HG02973 (cell line): Measurements from ENCODE around the gene CEP131.
"Not testable (repeated sequence)": the region's sequence is repeated elsewhere in the genome, so short reads cannot be mapped to it uniquely, and the experiment has no call there.

Experiments
- ATAC-seq: cut with Tn5 transposase; IDR thresholded peaks from one replicate; pipeline ENCODE4 v1.9.1; 2021; ENCODE audit warnings: moderate library complexity; ENCODE audit not compliant: unreplicated experiment

CEP131 gene

GRCh38 chr17:81156866-81157805 lies 65.6 kb downstream of the CEP131 start:
- ATAC-seq, result no peak

GRCh38 chr17:81154961-81155360 lies 67.8 kb downstream of the CEP131 start:
- no peak for ATAC-seq

DNA sequence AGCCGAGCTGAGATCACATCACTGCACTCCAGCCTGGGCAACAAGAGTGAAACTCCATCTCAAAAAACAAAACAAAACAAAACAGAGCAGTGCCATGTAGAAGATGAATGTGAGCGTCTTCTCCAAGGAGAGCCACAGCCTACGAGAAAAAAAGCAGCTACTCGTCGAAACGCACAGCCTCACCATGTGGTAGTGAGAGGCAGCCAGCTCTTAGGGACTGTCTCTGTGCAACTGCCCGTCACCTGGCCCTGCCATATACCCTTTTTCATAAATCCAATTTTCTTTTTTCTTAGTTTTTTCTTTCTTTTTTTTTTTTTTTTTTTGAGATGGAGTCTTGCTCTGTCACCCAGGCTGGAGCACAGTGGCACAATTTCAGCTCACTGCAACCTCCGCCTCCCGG lies 68.7 kb downstream of the CEP131 start:
- ATAC-seq, result not testable (repeated sequence)

- no peak for ATAC-seq
Observed at GRCh38 chr17:81153340-81153803, 69.4 kb downstream of the CEP131 start.

- ATAC-seq, result no peak
Observed at GRCh38 chr17:81152288-81152828, 70.4 kb downstream of the CEP131 start.

DNA sequence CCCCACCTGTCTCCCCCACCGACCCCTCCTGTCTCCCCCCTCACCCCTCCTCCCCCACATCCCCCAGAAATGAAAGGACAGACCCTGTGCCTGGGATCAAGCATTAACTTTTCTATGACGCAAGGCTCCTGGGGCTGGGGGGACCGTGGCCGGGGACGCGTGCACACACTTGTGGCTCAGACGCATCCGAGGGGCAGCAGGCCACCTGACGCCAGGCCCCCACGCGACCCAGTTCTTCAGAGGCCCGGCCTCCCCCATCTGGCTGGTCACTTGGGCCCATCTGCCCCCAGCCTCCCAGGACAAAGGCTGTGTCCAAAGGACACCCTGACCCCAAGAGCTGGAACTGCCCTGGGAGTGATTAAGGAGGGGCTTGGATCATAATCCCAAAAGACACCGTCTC lies 71.5 kb downstream of the CEP131 start:
- ATAC-seq, result no peak

DNA sequence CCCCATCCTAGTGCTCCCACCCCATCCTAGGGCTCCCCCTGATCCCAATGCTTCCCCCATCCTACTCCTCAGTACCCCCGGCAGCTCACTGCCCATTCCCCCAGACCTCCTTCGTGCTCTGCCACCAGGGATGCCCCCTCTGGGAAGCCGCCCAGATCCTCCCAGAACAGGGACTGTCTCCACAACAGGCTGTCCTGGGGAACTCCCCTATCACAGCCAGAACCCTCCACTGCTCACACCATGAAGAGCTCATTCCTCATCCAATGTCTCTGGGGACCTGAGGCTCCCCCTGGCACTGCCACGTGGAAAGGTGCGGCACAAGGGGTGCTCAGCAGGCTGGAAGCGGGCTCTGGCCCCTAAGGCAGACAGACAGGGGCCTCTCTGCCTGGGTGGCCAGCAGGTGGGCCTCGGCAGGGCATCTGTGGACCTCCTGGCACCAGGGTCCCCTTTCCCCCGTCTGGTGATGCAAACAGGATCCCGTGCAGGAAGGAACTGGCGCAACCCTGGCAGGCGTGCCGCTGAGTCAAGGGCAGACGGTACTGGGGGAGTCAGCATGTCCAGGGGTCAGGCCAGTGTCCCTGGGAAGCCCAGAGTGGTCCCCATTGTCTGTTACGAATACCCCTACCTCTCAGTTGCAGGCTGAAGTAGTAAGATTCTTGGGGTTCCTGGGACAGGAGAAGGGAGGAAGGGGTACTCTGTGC lies 72.2 kb downstream of the CEP131 start:
- ATAC-seq, result no peak

GRCh38 chr17:81148986-81149533 lies 73.7 kb downstream of the CEP131 start:
- ATAC-seq, result no peak

- no peak for ATAC-seq
Observed at GRCh38 chr17:81148571-81148970, 74.2 kb downstream of the CEP131 start.

DNA sequence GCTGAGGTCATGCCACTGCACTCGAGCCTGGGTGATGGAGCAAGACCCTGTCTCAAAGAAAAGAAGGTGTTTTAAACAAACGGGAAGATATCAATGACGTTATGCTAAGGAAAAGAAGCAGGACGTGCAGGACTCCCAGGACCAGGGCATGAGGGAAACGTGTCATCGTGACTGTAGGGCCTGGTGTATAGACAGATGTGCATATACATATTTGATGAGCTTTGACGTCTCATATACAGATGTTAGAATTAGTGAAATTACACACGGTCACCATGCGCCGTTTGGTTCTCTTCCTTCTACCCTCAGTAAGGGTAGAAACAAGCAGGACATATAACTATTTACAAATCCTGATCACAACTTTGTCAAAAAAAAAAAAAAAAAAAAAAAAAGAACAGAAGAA lies 75.1 kb downstream of the CEP131 start:
- ATAC-seq, result no peak

- ATAC-seq, result not testable (repeated sequence)
Observed at GRCh38 chr17:81146208-81146607, 76.6 kb downstream of the CEP131 start.

DNA sequence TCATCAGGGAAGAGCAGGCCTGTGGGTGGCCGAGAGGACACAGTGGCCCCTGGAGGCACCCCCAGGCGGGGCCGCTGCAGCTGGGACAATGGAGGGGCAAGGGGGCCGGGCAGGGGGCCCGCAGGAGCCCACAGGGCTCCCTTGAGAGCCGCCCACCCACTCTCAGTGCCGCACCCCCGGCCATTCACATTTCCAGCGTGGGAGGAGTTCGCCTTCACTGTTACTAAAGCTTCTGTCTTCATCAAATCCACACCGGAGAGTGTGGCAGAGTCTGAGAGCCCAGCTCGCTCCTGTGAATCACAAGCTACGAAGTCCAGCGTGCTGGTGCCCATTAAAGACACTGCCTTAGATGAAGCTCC lies 78.4 kb downstream of the CEP131 start:
- no peak for ATAC-seq

GRCh38 chr17:81143717-81144422 lies 78.9 kb downstream of the CEP131 start:
- ATAC-seq, result no peak

DNA sequence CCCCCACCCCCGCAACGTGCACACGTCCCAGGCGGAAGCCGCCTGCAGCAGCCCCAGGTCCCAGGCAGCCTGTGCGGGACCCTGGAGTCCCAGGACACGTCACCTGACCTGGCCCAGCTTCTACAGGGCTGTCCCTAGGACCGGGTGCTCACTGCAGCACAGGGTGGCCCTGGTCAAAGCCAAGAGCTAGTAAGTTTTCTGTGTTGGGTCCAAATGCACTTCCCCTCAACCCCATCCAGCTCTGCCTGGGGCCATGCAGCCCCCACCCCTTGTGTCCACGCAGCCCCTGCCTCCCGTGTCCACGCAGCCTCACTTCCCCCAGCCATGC lies 79.6 kb downstream of the CEP131 start:
- ATAC-seq, result no peak

- no peak for ATAC-seq
Observed at GRCh38 chr17:81142301-81143199, 80.2 kb downstream of the CEP131 start.

- no peak for ATAC-seq
Observed at GRCh38 chr17:81140695-81141094, 82.1 kb downstream of the CEP131 start.

DNA sequence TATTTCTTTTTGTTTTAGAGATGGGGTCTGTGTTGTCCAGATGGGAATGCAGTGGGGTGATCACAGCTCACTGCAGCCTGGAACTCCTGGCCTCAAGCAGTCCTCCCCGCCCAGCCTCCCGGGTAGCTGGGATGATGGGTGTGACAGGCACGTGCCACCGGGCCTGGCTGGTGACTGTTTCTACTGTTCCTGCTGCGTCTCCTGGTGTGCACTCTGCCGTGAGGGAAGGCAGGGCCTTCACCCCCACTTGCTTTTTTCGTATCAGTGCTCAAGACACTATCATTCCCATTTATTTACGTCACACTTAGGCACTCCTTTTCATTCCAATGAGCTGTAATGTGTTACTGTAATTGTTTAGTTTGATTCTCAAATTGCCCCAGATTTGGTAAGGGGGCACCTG lies 82.7 kb downstream of the CEP131 start:
- ATAC-seq, result no peak
